NB4 (cell line): ENCODE measurements around the gene ANKZF1.

Experiments used
- DNase-seq: peaks from one replicate; pipeline ENCODE4 v3.0.0; 2010; ENCODE audit warnings: low read depth
- H3K4me3 ChIP-seq: one replicate; pipeline ENCODE4 v1.5.1; 2011; ENCODE audit warnings: mild to moderate bottlenecking, low read depth, low read length, moderate library complexity
- MAX ChIP-seq: IDR thresholded peaks from 2 replicates; pipeline ENCODE4 v1.6.1; 2011; ENCODE audit warnings: low read depth, low read length
- MYC ChIP-seq: IDR thresholded peaks from 2 replicates; pipeline ENCODE4 v1.6.1; 2011; ENCODE audit warnings: low read depth, low read length
- POLR2A ChIP-seq: IDR thresholded peaks from 2 replicates; pipeline ENCODE4 v1.6.1; 2011; ENCODE audit warnings: mild to moderate bottlenecking; ENCODE audit not compliant: insufficient read length; ENCODE audit errors: extremely low read depth
- TF ChIP-seq, protein P1 (sequence below): IDR thresholded peaks from one replicate; pipeline ENCODE4 v1.5.1; 2012; ENCODE audit warnings: low read depth, low read length

The ANKZF1 gene

GRCh38 chr2:219223831-219224610, 5.6 kb upstream of the ANKZF1 start:
- no peak for TF ChIP-seq MYC
- TF ChIP-seq MAX, result no peak
- TF ChIP-seq POLR2A, result no peak
- H3K4me3 ChIP-seq, result no peak overlapping the region
- DNase-seq, result no peak

- no peak overlapping the region for H3K4me3 ChIP-seq
- no peak for TF ChIP-seq MAX
- TF ChIP-seq, protein P1, sequence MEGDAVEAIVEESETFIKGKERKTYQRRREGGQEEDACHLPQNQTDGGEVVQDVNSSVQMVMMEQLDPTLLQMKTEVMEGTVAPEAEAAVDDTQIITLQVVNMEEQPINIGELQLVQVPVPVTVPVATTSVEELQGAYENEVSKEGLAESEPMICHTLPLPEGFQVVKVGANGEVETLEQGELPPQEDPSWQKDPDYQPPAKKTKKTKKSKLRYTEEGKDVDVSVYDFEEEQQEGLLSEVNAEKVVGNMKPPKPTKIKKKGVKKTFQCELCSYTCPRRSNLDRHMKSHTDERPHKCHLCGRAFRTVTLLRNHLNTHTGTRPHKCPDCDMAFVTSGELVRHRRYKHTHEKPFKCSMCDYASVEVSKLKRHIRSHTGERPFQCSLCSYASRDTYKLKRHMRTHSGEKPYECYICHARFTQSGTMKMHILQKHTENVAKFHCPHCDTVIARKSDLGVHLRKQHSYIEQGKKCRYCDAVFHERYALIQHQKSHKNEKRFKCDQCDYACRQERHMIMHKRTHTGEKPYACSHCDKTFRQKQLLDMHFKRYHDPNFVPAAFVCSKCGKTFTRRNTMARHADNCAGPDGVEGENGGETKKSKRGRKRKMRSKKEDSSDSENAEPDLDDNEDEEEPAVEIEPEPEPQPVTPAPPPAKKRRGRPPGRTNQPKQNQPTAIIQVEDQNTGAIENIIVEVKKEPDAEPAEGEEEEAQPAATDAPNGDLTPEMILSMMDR, result no peak
- peak; percentile 47; the same call in 1 of the 2 replicates for TF ChIP-seq MYC
- peak; percentile 92 for DNase-seq
Observed at GRCh38 chr2:219225350-219225749, 4.3 kb upstream of the ANKZF1 start.

- TF ChIP-seq, protein P1, result no peak
- TF ChIP-seq MAX, result peak; percentile 36; the same call in 1 of the 2 replicates
- H3K4me3 ChIP-seq, result peak overlapping the region; percentile 94
- DNase-seq, result peak; percentile 37
Observed at GRCh38 chr2:219228041-219228910, 1.3 kb upstream of the ANKZF1 start.

GRCh38 chr2:219228911-219229304, 698 bp upstream of the ANKZF1 start:
- DNase-seq, result no peak
- no peak for TF ChIP-seq MYC
- TF ChIP-seq, protein P1, result no peak
- TF ChIP-seq POLR2A, result no peak
- TF ChIP-seq MAX, result no peak
- peak overlapping the region; percentile 94 for H3K4me3 ChIP-seq

DNA sequence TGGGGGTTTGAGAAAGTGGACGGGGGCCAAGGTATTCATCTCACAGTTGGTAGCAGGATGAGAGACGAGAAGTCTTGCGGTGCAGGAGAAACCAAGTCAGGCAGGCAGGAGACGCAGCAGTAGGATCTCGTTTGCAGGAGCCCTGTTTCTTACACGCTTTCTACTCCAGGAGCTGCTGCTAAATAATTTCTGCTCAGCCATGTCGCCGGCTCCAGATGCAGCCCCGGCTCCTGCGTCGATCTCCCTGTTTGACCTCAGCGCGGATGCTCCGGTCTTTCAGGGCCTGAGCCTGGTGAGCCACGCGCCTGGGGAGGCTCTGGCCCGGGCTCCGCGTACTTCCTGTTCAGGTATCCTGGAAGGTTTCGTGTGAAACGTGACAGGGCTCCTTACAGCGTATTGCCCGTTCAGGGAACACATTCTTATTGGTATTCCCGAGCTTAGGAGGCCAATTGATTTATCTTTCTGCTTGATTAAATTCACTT, 494 bp downstream of the ANKZF1 start:
- TF ChIP-seq MAX (peak; percentile 22; the same call in 1 of the 2 replicates), MYC (peak; percentile 51; the same call in 1 of the 2 replicates), POLR2A (no peak)
- TF ChIP-seq, protein P1, result no peak
- peak overlapping the region; percentile 94 for H3K4me3 ChIP-seq
- peak; percentile 76 for DNase-seq

DNA sequence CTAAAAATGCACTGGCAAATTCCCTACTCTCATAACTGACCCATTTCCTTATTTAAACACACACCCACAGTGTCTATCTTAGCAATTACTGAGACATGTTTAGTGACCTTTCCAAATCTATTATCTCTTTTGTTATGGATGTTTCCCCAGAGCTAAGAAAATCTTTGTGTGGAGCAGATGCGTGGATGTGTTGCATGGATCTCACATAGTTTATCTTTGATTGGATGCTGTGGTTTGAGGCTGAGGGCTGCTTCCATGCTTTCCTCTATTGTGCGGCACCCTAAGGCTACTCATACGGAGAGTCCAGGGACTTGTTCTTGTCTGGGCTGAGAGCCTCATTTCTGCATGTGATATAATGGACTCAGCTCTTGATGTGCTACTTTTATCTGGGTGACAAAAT, 4.7 kb downstream of the ANKZF1 start:
- H3K4me3 ChIP-seq, result no peak overlapping the region
- DNase-seq, result no peak
- TF ChIP-seq MYC (no peak), POLR2A (no peak), MAX (no peak)
- TF ChIP-seq, protein P1, result no peak
